Chondrocyte (in vitro differentiated cells): ENCODE data around the gene AHSP. TPM values are rescaled to one million over a fixed set of nuclear protein-coding genes. Genes with fewer than 3 reads are reported as not detected.
"Not testable (repeated sequence)": the region's sequence is repeated elsewhere in the genome, so short reads cannot be mapped to it uniquely, and the experiment has no call there.

Experiments used
- DNase-seq: peaks from one replicate; pipeline ENCODE4 v3.0.0; 2021; ENCODE audit warnings: mixed read lengths, low spot score
- H3K27ac Mint-ChIP-seq: one replicate; pipeline ENCODE4 v1.8.0; 2021; ENCODE audit warnings: mild to moderate bottlenecking, moderate library complexity, mixed read lengths; ENCODE audit not compliant: unreplicated experiment
- H3K27me3 Mint-ChIP-seq: 2 replicates; pipeline ENCODE4 v1.8.0; 2021; ENCODE audit warnings: low read depth, mixed read lengths
- H3K36me3 Mint-ChIP-seq: 2 replicates; pipeline ENCODE4 v1.8.0; 2021; ENCODE audit warnings: low read depth, mixed read lengths
- H3K4me1 Mint-ChIP-seq: 2 replicates; pipeline ENCODE4 v1.8.0; 2021; ENCODE audit warnings: low read depth, mild to moderate bottlenecking, mixed read lengths
- H3K4me3 Mint-ChIP-seq: one replicate; pipeline ENCODE4 v1.8.0; 2021; ENCODE audit warnings: mild to moderate bottlenecking, moderate library complexity, mixed read lengths; ENCODE audit not compliant: unreplicated experiment
- H3K9me3 Mint-ChIP-seq: 2 replicates; pipeline ENCODE4 v1.8.0; 2021; ENCODE audit warnings: low read depth, mixed read lengths
- total RNA-seq: library from RNA; stranded (reverse); gene quantifications from 3 replicates; pipeline ENCODE4 v1.2.1, GENCODE V29; 2021
- TF ChIP-seq, protein P1 (sequence below): fragments of 200-600 bp; sonication (generic); IDR thresholded peaks from 2 replicates; pipeline ENCODE4 v1.5.0; 2021; ENCODE audit warnings: antibody characterized with exemption, mild to moderate bottlenecking, moderate library complexity

AHSP gene
- total RNA-seq, 1 donor from 2014 or later: not detected

DNA sequence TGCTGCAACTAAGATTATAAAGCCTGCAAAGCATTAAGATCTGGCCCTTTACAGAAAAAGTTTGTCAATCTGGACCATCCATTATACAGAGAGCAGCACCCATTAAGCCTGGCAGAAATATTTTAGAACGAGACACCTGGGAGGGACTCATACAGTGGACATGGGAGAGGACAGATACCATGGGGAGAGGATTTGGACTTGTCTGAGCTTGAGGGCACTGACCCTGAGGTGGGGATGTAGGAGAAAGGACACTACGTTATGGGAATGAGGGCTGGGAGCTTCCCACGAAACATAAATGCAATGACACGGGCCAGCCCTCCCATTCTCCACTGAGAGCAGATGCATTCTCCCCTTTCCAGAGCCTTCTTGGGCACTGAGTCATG, 25.7 kb upstream of the AHSP start:
- Mint-ChIP-seq H3K9me3 (no peaks in the 10 kb centered on the region), H3K27ac (no peak overlapping the region), H3K36me3 (peaks cover 18% of the 10 kb centered on the region), H3K27me3 (no peaks in the 10 kb centered on the region), H3K4me3 (no peak overlapping the region), H3K4me1 (peaks cover 16% of the 10 kb centered on the region)
- TF ChIP-seq, protein P1, sequence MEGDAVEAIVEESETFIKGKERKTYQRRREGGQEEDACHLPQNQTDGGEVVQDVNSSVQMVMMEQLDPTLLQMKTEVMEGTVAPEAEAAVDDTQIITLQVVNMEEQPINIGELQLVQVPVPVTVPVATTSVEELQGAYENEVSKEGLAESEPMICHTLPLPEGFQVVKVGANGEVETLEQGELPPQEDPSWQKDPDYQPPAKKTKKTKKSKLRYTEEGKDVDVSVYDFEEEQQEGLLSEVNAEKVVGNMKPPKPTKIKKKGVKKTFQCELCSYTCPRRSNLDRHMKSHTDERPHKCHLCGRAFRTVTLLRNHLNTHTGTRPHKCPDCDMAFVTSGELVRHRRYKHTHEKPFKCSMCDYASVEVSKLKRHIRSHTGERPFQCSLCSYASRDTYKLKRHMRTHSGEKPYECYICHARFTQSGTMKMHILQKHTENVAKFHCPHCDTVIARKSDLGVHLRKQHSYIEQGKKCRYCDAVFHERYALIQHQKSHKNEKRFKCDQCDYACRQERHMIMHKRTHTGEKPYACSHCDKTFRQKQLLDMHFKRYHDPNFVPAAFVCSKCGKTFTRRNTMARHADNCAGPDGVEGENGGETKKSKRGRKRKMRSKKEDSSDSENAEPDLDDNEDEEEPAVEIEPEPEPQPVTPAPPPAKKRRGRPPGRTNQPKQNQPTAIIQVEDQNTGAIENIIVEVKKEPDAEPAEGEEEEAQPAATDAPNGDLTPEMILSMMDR: no peak
- no peak for DNase-seq

DNA sequence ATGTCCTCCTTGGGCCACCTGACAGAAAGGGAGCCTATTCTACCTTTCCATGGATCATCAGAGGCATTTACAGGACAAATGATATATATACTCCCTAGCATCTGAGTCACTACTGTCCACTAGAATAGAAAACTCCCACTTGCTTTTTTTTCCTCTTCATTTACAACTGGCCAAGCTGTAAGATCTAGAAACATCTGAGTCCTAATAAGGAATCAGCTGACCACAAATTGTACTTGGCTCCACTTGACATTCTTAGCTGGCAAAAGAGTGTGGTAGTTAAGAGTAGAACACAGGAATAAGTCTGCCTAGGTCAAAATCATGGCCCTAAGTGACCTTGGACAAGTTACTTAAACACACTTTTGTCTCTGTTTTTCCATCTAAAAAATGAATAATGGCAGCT, 24.7 kb upstream of the AHSP start:
- peaks cover 23% of the 10 kb centered on the region for H3K4me1 Mint-ChIP-seq
- TF ChIP-seq, protein P1: no peak
- H3K27me3 Mint-ChIP-seq: no peaks in the 10 kb centered on the region
- no peaks in the 10 kb centered on the region for H3K9me3 Mint-ChIP-seq
- no peak for DNase-seq
- no peak overlapping the region for H3K4me3 Mint-ChIP-seq
- H3K36me3 Mint-ChIP-seq: peaks cover 10% of the 10 kb centered on the region
- no peak overlapping the region for H3K27ac Mint-ChIP-seq

DNA sequence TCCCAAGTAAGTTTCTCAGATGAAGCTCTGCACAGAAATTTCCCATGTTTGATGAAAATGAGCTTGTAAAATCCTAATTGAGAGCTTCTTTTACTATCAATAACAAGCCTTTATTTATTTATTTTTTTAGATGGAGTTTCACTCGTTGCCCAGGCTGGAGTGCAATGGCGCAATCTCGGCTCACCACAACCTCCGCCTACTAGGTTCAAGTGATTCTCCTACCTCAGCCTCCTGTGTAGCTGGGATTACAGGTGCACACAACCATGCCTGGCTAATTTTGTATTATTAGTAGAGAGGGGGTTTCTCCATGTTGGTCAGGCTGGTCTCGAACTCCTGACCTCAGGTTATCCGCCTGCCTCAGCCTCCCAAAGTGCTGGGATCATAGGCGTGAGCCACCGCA, 24.1 kb upstream of the AHSP start:
- H3K9me3 Mint-ChIP-seq, H3K27me3 Mint-ChIP-seq: not testable (repeated sequence)
- peaks cover 26% of the 10 kb centered on the region for H3K4me1 Mint-ChIP-seq

DNA sequence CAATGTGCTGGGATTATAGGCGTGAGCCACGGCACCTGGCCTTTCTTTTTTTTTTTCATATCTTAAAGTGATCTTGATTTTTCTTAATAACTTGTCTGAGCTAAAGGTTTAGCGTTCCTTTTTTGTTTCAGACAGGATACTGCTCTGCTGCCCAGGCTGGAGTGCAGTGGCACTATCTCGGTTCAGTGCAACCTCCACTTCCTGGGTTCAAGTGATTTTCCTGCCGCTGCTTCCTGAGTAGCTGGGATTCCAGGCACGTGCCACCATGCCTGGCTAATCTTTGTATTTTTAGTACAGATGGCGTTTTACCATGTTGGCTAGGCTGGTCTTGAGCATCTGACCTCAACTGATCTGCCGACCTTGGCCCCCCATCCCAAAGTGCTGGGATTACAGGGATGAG, 23.5 kb upstream of the AHSP start:
- DNase-seq: no peak
- Mint-ChIP-seq H3K4me1 (peaks cover 32% of the 10 kb centered on the region), H3K4me3 (no peak overlapping the region), H3K9me3 (no peaks in the 10 kb centered on the region), H3K36me3 (peaks cover 4% of the 10 kb centered on the region), H3K27ac (no peak overlapping the region), H3K27me3 (no peaks in the 10 kb centered on the region)
- TF ChIP-seq, protein P1: no peak

More for the DNA sequence above, 24.1 kb upstream of the AHSP start:
- H3K36me3 Mint-ChIP-seq, H3K4me3 Mint-ChIP-seq, DNase-seq, H3K27ac Mint-ChIP-seq: not testable (repeated sequence)

DNA sequence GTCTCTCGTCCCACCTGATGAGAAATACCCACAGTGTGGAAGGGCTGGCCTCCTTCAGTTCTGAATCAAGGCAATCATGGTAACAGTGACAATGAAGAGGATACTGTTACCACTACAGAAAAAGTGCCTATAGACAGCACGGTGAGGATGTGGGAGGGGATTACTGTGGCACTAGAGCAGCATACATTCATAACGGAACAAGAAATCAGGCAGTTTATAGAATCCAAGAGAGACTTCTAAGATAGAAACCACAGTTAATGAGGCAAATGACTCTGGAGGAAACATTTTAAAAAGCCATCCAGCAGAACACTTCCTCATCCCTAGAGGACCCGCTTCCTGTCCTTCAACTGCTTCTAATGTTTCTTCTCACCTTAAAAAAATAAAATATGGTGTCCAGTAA, 22.2 kb upstream of the AHSP start:
- Mint-ChIP-seq H3K4me3 (no peak overlapping the region), H3K27ac (no peak overlapping the region), H3K4me1 (peaks cover 34% of the 10 kb centered on the region), H3K9me3 (no peaks in the 10 kb centered on the region), H3K36me3 (peaks cover under 1% of the 10 kb centered on the region), H3K27me3 (no peaks in the 10 kb centered on the region)
- TF ChIP-seq, protein P1: no peak
- DNase-seq: no peak

DNA sequence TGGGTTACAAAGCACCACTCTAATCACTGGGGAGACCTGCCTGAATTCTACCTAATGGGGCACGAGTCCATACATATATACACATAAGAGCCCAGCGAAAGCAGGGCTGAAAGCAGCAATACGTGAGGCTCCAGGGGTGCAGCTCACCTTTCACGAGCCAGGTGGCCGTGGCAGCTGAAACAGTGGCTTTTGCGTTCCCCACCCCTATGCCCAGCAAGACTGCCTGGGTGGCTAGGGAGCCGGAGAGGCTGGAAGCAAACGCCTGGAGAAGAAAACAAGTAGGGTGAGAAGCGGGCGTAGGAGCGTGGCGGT, 20.1 kb upstream of the AHSP start:
- H3K27ac Mint-ChIP-seq: peak overlapping the region; percentile 95
- no peaks in the 10 kb centered on the region for H3K27me3 Mint-ChIP-seq
- DNase-seq: no peak
- H3K4me1 Mint-ChIP-seq: peaks cover 33% of the 10 kb centered on the region
- H3K9me3 Mint-ChIP-seq: peaks cover 3% of the 10 kb centered on the region
- H3K4me3 Mint-ChIP-seq: peak overlapping the region; percentile 88
- no peaks in the 10 kb centered on the region for H3K36me3 Mint-ChIP-seq
- TF ChIP-seq, protein P1: no peak
